Stromal cell of bone marrow (primary cell): Measurements from ENCODE around the gene ACACB.
A peak's percentile ranks its signal among the peaks of the same experiment; 100 is the strongest.

Source experiments
- DNase-seq: peaks from one replicate; pipeline ENCODE4 v3.0.0-alpha.2; 2012; ENCODE audit warnings: low read depth

Gene ACACB

GRCh38 chr12:109173443-109174240 is 57.3 kb downstream of the ACACB start:
- no peak for DNase-seq

- DNase-seq: no peak
Measured at GRCh38 chr12:109174468-109174867, 58.1 kb downstream of the ACACB start.

- DNase-seq: no peak
Measured at GRCh38 chr12:109178532-109178931, 62.1 kb downstream of the ACACB start.

GRCh38 chr12:109179927-109180326 is 63.5 kb downstream of the ACACB start:
- DNase-seq: no peak

- no peak for DNase-seq
Measured at GRCh38 chr12:109182041-109182839, 65.9 kb downstream of the ACACB start.

- DNase-seq: no peak
Measured at GRCh38 chr12:109185441-109185840, 69.1 kb downstream of the ACACB start.

GRCh38 chr12:109186993-109187653 is 70.7 kb downstream of the ACACB start:
- DNase-seq: no peak

GRCh38 chr12:109188108-109188712 is 71.8 kb downstream of the ACACB start:
- no peak for DNase-seq

GRCh38 chr12:109189291-109189690 is 72.9 kb downstream of the ACACB start:
- no peak for DNase-seq

- no peak for DNase-seq
Measured at GRCh38 chr12:109191621-109192250, 75.3 kb downstream of the ACACB start.

GRCh38 chr12:109192358-109192757 is 76.0 kb downstream of the ACACB start:
- DNase-seq: peak; percentile 40

- DNase-seq: no peak
Measured at GRCh38 chr12:109193896-109194295, 77.5 kb downstream of the ACACB start.

- DNase-seq: no peak
Measured at GRCh38 chr12:109196332-109196731, 79.9 kb downstream of the ACACB start.

GRCh38 chr12:109197327-109197726 is 80.9 kb downstream of the ACACB start:
- no peak for DNase-seq

GRCh38 chr12:109199324-109199723 is 82.9 kb downstream of the ACACB start:
- DNase-seq: no peak

- DNase-seq: no peak
Measured at GRCh38 chr12:109200825-109201495, 84.6 kb downstream of the ACACB start.

- no peak for DNase-seq
Measured at GRCh38 chr12:109201496-109201885, 85.1 kb downstream of the ACACB start.

GRCh38 chr12:109202770-109203169 is 86.4 kb downstream of the ACACB start:
- DNase-seq: no peak

- DNase-seq: no peak
Measured at GRCh38 chr12:109203480-109203879, 87.1 kb downstream of the ACACB start.

- DNase-seq: no peak
Measured at GRCh38 chr12:109209082-109209481, 92.7 kb downstream of the ACACB start.

- DNase-seq: no peak
Measured at GRCh38 chr12:109212460-109213115, 96.2 kb downstream of the ACACB start.
